Right renal pelvis (tissue), 4 donors: ENCODE measurements around the gene GABRB1. TPM values are rescaled to one million over a fixed set of nuclear protein-coding genes. Genes with fewer than 3 reads are reported as not detected.

Experiments used
- DNase-seq, 4 donors: peaks; one replicate each; pipeline ENCODE4 v3.0.0-alpha.2; 2013; ENCODE audit warnings: low read depth in 4 of 4, low spot score in 3 of 4, missing footprints in 1 of 4
- polyA plus RNA-seq, 4 donors: library from polyadenylated mRNA; unstranded; fragments of 120-200 nt; gene quantifications; one replicate each; pipeline ENCODE4 v1.2.1, GENCODE V29; 2013; ENCODE audit not compliant: insufficient read length in 4 of 4

GABRB1 gene
- polyA plus RNA-seq, 4 donors, result 0.26 to 0.64 (median 0.52) TPM

GRCh38 chr4:47109379-47109778 lies 78.0 kb downstream of the GABRB1 start:
- DNase-seq, result no peak

GRCh38 chr4:47110546-47111132 lies 79.3 kb downstream of the GABRB1 start:
- DNase-seq, result no peak

GRCh38 chr4:47118192-47118929 lies 87.0 kb downstream of the GABRB1 start:
- DNase-seq, result no peak

- DNase-seq, result no peak
Measured at GRCh38 chr4:47120783-47121182, 89.4 kb downstream of the GABRB1 start.

- peak; percentile 44 to 58 (median 47) for DNase-seq
Measured at GRCh38 chr4:47122592-47123291, 91.4 kb downstream of the GABRB1 start.

GRCh38 chr4:47128991-47129390 lies 97.6 kb downstream of the GABRB1 start:
- no peak for DNase-seq

- DNase-seq, result no peak
Measured at GRCh38 chr4:47135210-47135609, 103.8 kb downstream of the GABRB1 start.

GRCh38 chr4:47143261-47143660 lies 111.9 kb downstream of the GABRB1 start:
- DNase-seq, result no peak

- DNase-seq, result no peak
Measured at GRCh38 chr4:47145630-47146029, 114.3 kb downstream of the GABRB1 start.

- no peak for DNase-seq
Measured at GRCh38 chr4:47154816-47155370, 123.5 kb downstream of the GABRB1 start.

GRCh38 chr4:47155919-47156318 lies 124.6 kb downstream of the GABRB1 start:
- no peak for DNase-seq

GRCh38 chr4:47160095-47160494 lies 128.7 kb downstream of the GABRB1 start:
- no peak for DNase-seq

GRCh38 chr4:47167081-47168035 lies 136.0 kb downstream of the GABRB1 start:
- no peak for DNase-seq

- no peak for DNase-seq
Measured at GRCh38 chr4:47184083-47184482, 152.7 kb downstream of the GABRB1 start.

GRCh38 chr4:47185761-47186160 lies 154.4 kb downstream of the GABRB1 start:
- no peak for DNase-seq

GRCh38 chr4:47187608-47188007 lies 156.2 kb downstream of the GABRB1 start:
- no peak for DNase-seq

- DNase-seq, result no peak
Measured at GRCh38 chr4:47193179-47193578, 161.8 kb downstream of the GABRB1 start.

- no peak for DNase-seq
Measured at GRCh38 chr4:47194036-47194737, 162.8 kb downstream of the GABRB1 start.

GRCh38 chr4:47195706-47196105 lies 164.3 kb downstream of the GABRB1 start:
- no peak for DNase-seq

GRCh38 chr4:47198791-47199190 lies 167.4 kb downstream of the GABRB1 start:
- DNase-seq, result no peak
